HCT116 (cell line): ENCODE results near the gene ACOX3. TPM values are rescaled to one million over a fixed set of nuclear protein-coding genes. Genes with fewer than 3 reads are reported as not detected.

ENCODE experiments used
- ATAC-seq: fragments of 200-7000 bp; cut with Tn5 transposase; 2 replicates; pipeline ENCODE4 v1.9.1; 2020; ENCODE audit warnings: mild to moderate bottlenecking, moderate library complexity
- BruUV-seq: library from RNA; stranded (reverse); fragments of 400-500 nt; replicated peaks from 2 replicates; lab custom pipeline; 2021; lab: Mats Ljungman, UMichigan
- CTCF ChIA-PET: fragments of 300-600 bp; sonication (Branson Sonifier 250); formaldehyde crosslinking; loops from one replicate; lab custom pipeline; 2021; ENCODE audit warnings: antibody characterized with exemption; lab: Charles Lee
- POLR2A ChIA-PET: fragments of 300-600, 350-600 bp; sonication (Branson Sonifier 250); formaldehyde crosslinking; loops from one replicate; lab custom pipeline; 2021; ENCODE audit warnings: antibody characterized with exemption; lab: Charles Lee
- RAD21 ChIA-PET, 2 experiments: fragments of 300-600 bp; sonication (Branson Sonifier 250); formaldehyde crosslinking; loops; one replicate each; lab custom pipeline; 2023; ENCODE audit warnings: low total read pairs in 2 of 2; ENCODE audit not compliant: uncharacterized antibody in 2 of 2, unreplicated experiment in 2 of 2, low non-redundant PET in 1 of 2; lab: Charles Lee
- DNase-seq: peaks from one replicate; pipeline ENCODE4 v3.0.0-alpha.2; 2010; ENCODE audit warnings: low read depth, low spot score
- H2AFZ ChIP-seq: fragments of 200-600 bp; shearing (Covaris generic), sonication (generic); 2 replicates; pipeline ENCODE4 v1.6.1; 2017; ENCODE audit warnings: low read depth, mixed run types, mixed read lengths, antibody characterized with exemption, low read length; ENCODE audit not compliant: poor library complexity, severe bottlenecking
- H3K27ac ChIP-seq: 2 replicates; pipeline ENCODE4 v1.5.1; 2012; ENCODE audit warnings: low read depth, low read length
- H3K27me3 ChIP-seq: fragments of 200-600 bp; sonication (generic); 2 replicates; pipeline ENCODE4 v1.6.1; 2016; ENCODE audit warnings: mixed run types, low read length, mixed read lengths; ENCODE audit not compliant: insufficient read depth
- H3K36me3 ChIP-seq, 2 experiments: fragments of 200-500 bp in 1 of 2; fragments of 200-600 bp in 1 of 2; sonication (Bioruptor generic) in 1 of 2; sonication (generic) in 1 of 2; 2 replicates each; pipeline versions ENCODE4 v1.5.1 to v1.6.1; 2014 to 2016; ENCODE audit warnings: low read length in 2 of 2, inconsistent platforms in 1 of 2, mixed read lengths in 1 of 2, mixed run types in 1 of 2; ENCODE audit not compliant: insufficient read depth in 2 of 2, control insufficient read depth in 1 of 2
- H3K4me1 ChIP-seq, 2 experiments: fragments of 200-600 bp in 1 of 2; sonication (generic) in 1 of 2; 2 replicates each; pipeline versions ENCODE4 v1.5.1 to v1.6.1; 2012 to 2017; ENCODE audit warnings: low read length in 2 of 2, inconsistent platforms in 1 of 2, mild to moderate bottlenecking in 1 of 2, mixed read lengths in 1 of 2, mixed run types in 1 of 2, moderate library complexity in 1 of 2; ENCODE audit not compliant: insufficient read depth in 2 of 2, control insufficient read depth in 1 of 2
- H3K4me2 ChIP-seq: fragments of 200-600 bp; sonication (generic); 2 replicates; pipeline ENCODE4 v1.6.1; 2017; ENCODE audit warnings: mixed run types, low read length, mixed read lengths
- H3K4me3 ChIP-seq, 2 experiments: fragments of 200-600 bp in 1 of 2; sonication (generic) in 1 of 2; replicated peaks in 1 of 2; 2 replicates each; pipeline ENCODE4 v1.5.1; 2011 to 2016; ENCODE audit warnings: low read length in 2 of 2, control low read depth in 1 of 2, low read depth in 1 of 2, mild to moderate bottlenecking in 1 of 2, mixed read lengths in 1 of 2, mixed run types in 1 of 2
- H3K79me2 ChIP-seq: fragments of 200-600 bp; sonication (generic); 2 replicates; pipeline ENCODE4 v1.6.1; 2017; ENCODE audit warnings: mild to moderate bottlenecking, mixed run types, low read length, moderate library complexity, mixed read lengths; ENCODE audit not compliant: insufficient read depth
- H3K9ac ChIP-seq: fragments of 200-600 bp; sonication (generic); 2 replicates; pipeline ENCODE4 v1.6.1; 2016; ENCODE audit warnings: low read length, mixed read lengths
- H3K9me2 ChIP-seq: fragments of 200-600 bp; sonication (generic), shearing (Covaris generic); 2 replicates; pipeline ENCODE4 v1.6.1; 2017; ENCODE audit warnings: mixed run types, mild to moderate bottlenecking, moderate library complexity; ENCODE audit not compliant: insufficient read depth
- H3K9me3 ChIP-seq, 2 experiments: fragments of 200-500 bp in 1 of 2; fragments of 200-600 bp in 1 of 2; sonication (Bioruptor generic) in 1 of 2; sonication (generic) in 1 of 2; 2 replicates each; pipeline ENCODE4 v1.6.1; 2014 to 2017; ENCODE audit warnings: low read length in 2 of 2, mixed read lengths in 2 of 2, inconsistent platforms in 1 of 2, low read depth in 1 of 2, mild to moderate bottlenecking in 1 of 2, mixed run types in 1 of 2, moderate library complexity in 1 of 2; ENCODE audit not compliant: control insufficient read depth in 1 of 2, insufficient read depth in 1 of 2
- H4K20me1 ChIP-seq: fragments of 200-600 bp; sonication (generic), shearing (Covaris generic); 2 replicates; pipeline ENCODE4 v1.6.1; 2017; ENCODE audit warnings: mixed run types, mild to moderate bottlenecking, moderate library complexity; ENCODE audit not compliant: insufficient read depth
- ATF3 ChIP-seq: IDR thresholded peaks from 2 replicates; pipeline ENCODE4 v1.6.1; 2012
- CBX3 ChIP-seq: IDR thresholded peaks from 2 replicates; pipeline ENCODE4 v1.6.1; 2012; ENCODE audit warnings: low read depth
- CEBPB ChIP-seq: IDR thresholded peaks from 2 replicates; pipeline ENCODE4 v1.6.1; 2012; ENCODE audit warnings: low read depth
- ELF1 ChIP-seq: IDR thresholded peaks from 2 replicates; pipeline ENCODE4 v1.6.1; 2012; ENCODE audit warnings: low read depth, borderline replicate concordance
- MAX ChIP-seq: IDR thresholded peaks from 2 replicates; pipeline ENCODE4 v1.6.1; 2012
- POLR2A ChIP-seq: IDR thresholded peaks from 2 replicates; pipeline ENCODE4 v1.7.0; 2011; ENCODE audit warnings: borderline replicate concordance; ENCODE audit not compliant: insufficient read depth, insufficient read length; ENCODE audit errors: extremely low read depth
- POLR2AphosphoS5 ChIP-seq: IDR thresholded peaks from 2 replicates; pipeline ENCODE4 v1.6.1; 2011; ENCODE audit warnings: mild to moderate bottlenecking, low read depth, low read length, moderate library complexity
- REST ChIP-seq: IDR thresholded peaks from 2 replicates; pipeline ENCODE4 v1.6.1; 2012; ENCODE audit warnings: low read depth
- SP1 ChIP-seq: IDR thresholded peaks from 2 replicates; pipeline ENCODE4 v1.6.1; 2012; ENCODE audit warnings: low read depth
- SRF ChIP-seq: IDR thresholded peaks from 2 replicates; pipeline ENCODE4 v1.6.1; 2012; ENCODE audit warnings: low read depth
- YY1 ChIP-seq: IDR thresholded peaks from 2 replicates; pipeline ENCODE4 v1.6.1; 2011; ENCODE audit warnings: low read length, low read depth, moderate library complexity, mild to moderate bottlenecking; ENCODE audit not compliant: insufficient replicate concordance; ENCODE audit errors: extremely low read depth
- ZBTB33 ChIP-seq: IDR thresholded peaks from 2 replicates; pipeline ENCODE4 v1.6.1; 2011; ENCODE audit warnings: mild to moderate bottlenecking, low read length, moderate library complexity; ENCODE audit not compliant: insufficient replicate concordance; ENCODE audit errors: extremely low read depth
- ZFX ChIP-seq: fragments of 450-650 bp; IDR thresholded peaks from 2 replicates; pipeline ENCODE4 v1.6.1; 2017
- ZNF274 ChIP-seq: fragments of 200-500 bp; sonication (Bioruptor generic); IDR thresholded peaks from 2 replicates; pipeline ENCODE4 v1.6.1; 2014; ENCODE audit warnings: mild to moderate bottlenecking, low read depth, low read length, inconsistent platforms
- intact Hi-C: fragments of 100-400 bp; cut with micrococcal nuclease; formaldehyde crosslinking; loops from 2 replicates; pipeline ENCODE4 v1.10.0; 2022
- total RNA-seq: library from RNA; stranded (reverse); gene quantifications from one replicate; pipeline ENCODE4 v1.2.1, GENCODE V29; 2021; ENCODE audit not compliant: unreplicated experiment

ACOX3 gene
- total RNA-seq, 1 experiment from 2014 or later: 16.9 TPM

- no peak overlapping the region for H3K4me2 ChIP-seq
- H3K79me2 ChIP-seq: no peaks in the 10 kb centered on the region
- no peak for ATAC-seq
- H3K4me1 ChIP-seq: no peaks in the 10 kb centered on the region
- no peaks in the 10 kb centered on the region for H4K20me1 ChIP-seq
- H2AFZ ChIP-seq: no peak overlapping the region
- no peak overlapping the region for H3K27ac ChIP-seq
- ChIA-PET CTCF (no interaction called here), POLR2A (no interaction called here), RAD21 (no interaction called here)
- H3K9me3 ChIP-seq: no peaks in the 10 kb centered on the region
- H3K9ac ChIP-seq: no peak overlapping the region
- DNase-seq: no peak
- no peaks in the 10 kb centered on the region for H3K36me3 ChIP-seq
- no peak overlapping the region for H3K4me3 ChIP-seq
- no peaks in the 10 kb centered on the region for H3K9me2 ChIP-seq
- no peak for TF ChIP-seq CBX3
- intact Hi-C loops: no loop called here
- no TSS peak for BruUV-seq
- no peaks in the 10 kb centered on the region for H3K27me3 ChIP-seq
These were observed 61.7 kb downstream of the ACOX3 start for GRCh38 chr4:8378776-8379175.

- H3K9ac ChIP-seq: no peak overlapping the region
- no peaks in the 10 kb centered on the region for H3K79me2 ChIP-seq
- no peaks in the 10 kb centered on the region for H3K27me3 ChIP-seq
- ChIA-PET RAD21 (no interaction called here), POLR2A (no interaction called here), CTCF (no interaction called here)
- H3K9me3 ChIP-seq: no peaks in the 10 kb centered on the region
- H3K4me3 ChIP-seq: no peak overlapping the region
- no peak overlapping the region for H3K27ac ChIP-seq
- intact Hi-C loops: no loop called here
- no peak overlapping the region for H3K4me2 ChIP-seq
- DNase-seq: no peak
- H4K20me1 ChIP-seq: no peaks in the 10 kb centered on the region
- no peak overlapping the region for H2AFZ ChIP-seq
- H3K4me1 ChIP-seq: no peaks in the 10 kb centered on the region
- no peak for ATAC-seq
- TF ChIP-seq REST (no peak), SP1 (no peak), ELF1 (no peak), ZNF274 (no peak), ZBTB33 (no peak), POLR2A (no peak), ZFX (no peak), POLR2AphosphoS5 (no peak), SRF (no peak), YY1 (no peak), CEBPB (no peak), MAX (no peak), ATF3 (no peak)
- no peaks in the 10 kb centered on the region for H3K36me3 ChIP-seq
- no peaks in the 10 kb centered on the region for H3K9me2 ChIP-seq
- no TSS peak for BruUV-seq
These were observed 62.3 kb downstream of the ACOX3 start for GRCh38 chr4:8378101-8378724.
